Neural cell (in vitro differentiated cells): ENCODE results near the gene NPFF.

Experiments
- CTCF ChIP-seq: fragments of 450-650 bp; IDR thresholded peaks from 2 replicates; pipeline ENCODE4 v1.5.1; 2014; ENCODE audit warnings: antibody characterized with exemption, mild to moderate bottlenecking, moderate library complexity; ENCODE audit not compliant: poor library complexity, severe bottlenecking
- EP300 ChIP-seq: fragments of 450-650 bp; conservative IDR thresholded peaks from 2 replicates; pipeline ENCODE4 v1.6.1; 2014; ENCODE audit warnings: antibody characterized with exemption, mild to moderate bottlenecking, moderate library complexity; ENCODE audit not compliant: poor library complexity, severe bottlenecking
- EZH2 ChIP-seq: fragments of 200-600, 300-800 bp; shearing (Covaris generic), sonication (generic); IDR thresholded peaks from 2 replicates; pipeline ENCODE4 v1.6.1; 2014; ENCODE audit warnings: antibody characterized with exemption, low read length, borderline replicate concordance, mild to moderate bottlenecking; ENCODE audit not compliant: insufficient read depth, poor library complexity, severe bottlenecking
- POLR2AphosphoS5 ChIP-seq: IDR thresholded peaks from 2 replicates; pipeline ENCODE4 v1.6.1; 2012
- RAD21 ChIP-seq: fragments of 450-650 bp; conservative IDR thresholded peaks from 2 replicates; pipeline ENCODE4 v1.6.1; 2014; ENCODE audit warnings: antibody characterized with exemption, mild to moderate bottlenecking, moderate library complexity
- REST ChIP-seq: IDR thresholded peaks from 2 replicates; pipeline ENCODE4 v1.6.1; 2012; ENCODE audit warnings: borderline replicate concordance
- TAF1 ChIP-seq: IDR thresholded peaks from 2 replicates; pipeline ENCODE4 v1.6.1; 2012; ENCODE audit warnings: low read depth

- TF ChIP-seq CTCF: no peak
- no peak for TF ChIP-seq TAF1
- TF ChIP-seq POLR2AphosphoS5: no peak
- TF ChIP-seq EZH2: no peak
- TF ChIP-seq RAD21: no peak
- TF ChIP-seq REST: no peak
- TF ChIP-seq EP300: no peak
These were observed 45.4 kb upstream of the NPFF start for GRCh38 chr12:53552361-53553327.
